ENCODE results near the gene SORD. TPM values are rescaled to one million over a fixed set of nuclear protein-coding genes. Genes with fewer than 3 reads are reported as not detected.
A peak's percentile ranks its signal among the peaks of the same experiment; 100 is the strongest.
"Not testable (repeated sequence)": the region's sequence is repeated elsewhere in the genome, so short reads cannot be mapped to it uniquely, and the experiment has no call there.

Gene SORD
- 7.4 TPM for total RNA-seq
- long read RNA-seq, full-length matches to known transcripts = 23 of 26 reads
- long read RNA-seq, partial matches to known transcripts = 3 of 26 reads
- long read RNA-seq, other reads (novel, unspliced or antisense) = 0 of 26 reads

DNA sequence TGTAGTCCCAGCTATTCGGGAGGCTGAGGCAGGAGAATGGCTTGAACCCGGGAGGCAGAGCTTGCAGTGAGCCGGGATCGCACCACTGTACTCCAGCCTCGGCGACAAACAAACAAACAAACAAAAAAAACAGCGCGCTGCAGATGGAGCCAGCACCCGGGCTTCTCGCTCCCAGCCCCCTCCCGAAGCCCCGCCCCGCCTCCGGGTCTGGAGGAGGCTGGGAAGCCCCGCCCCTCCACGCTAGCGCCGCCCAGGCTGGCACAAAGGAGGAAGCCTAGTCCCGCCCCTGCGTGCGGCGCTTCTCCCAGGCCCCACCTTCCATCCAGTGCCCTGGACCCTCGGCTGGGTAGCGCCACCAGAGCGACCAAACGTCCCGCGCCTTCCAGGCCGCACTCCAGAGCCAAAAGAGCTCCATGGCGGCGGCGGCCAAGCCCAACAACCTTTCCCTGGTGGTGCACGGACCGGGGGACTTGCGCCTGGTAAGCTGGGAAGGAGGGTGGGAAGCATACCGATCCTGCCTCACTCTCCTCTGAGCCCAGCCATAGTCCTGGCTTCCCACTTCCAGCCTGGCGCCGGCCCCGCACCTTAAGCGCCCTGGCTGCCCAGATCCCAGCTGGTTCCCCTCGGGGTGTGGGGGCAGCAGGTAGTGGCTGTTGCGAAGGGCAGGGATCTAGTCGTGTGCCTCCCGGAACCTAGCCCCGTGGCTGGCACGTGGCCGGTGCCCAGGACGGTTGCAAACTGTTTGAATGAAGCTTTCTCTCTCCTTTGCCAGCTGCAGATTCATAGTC lies at the start of gene SORD:
SORD (plus strand) TSS at position 325 of the 788 bp plus-strand sequence; CDS start at position 414, 89 bp downstream.
- DNase-seq (ENCODE audit: low spot score) = peak; percentile 96

DNA sequence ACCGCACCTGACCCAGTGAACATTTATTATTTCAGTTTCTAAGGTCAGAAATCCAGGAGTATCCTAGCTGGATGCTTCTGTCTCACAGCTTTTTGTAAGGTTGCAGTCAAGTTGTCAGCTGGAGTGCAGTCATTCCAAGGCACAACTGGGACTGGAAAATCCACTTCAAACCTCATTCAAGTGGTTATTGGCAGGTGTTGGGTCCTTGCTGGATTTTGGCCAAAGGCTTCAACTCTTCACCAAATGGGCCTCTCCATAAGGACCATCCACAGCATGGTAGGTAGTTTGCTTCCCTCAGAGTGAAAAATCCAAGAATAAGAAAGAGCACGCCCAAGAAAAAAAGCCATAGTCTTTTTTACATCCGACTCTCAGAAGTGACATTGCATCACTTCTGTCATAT lies 46.8 kb upstream of the SORD start:
- DNase-seq (ENCODE audit: low spot score) = not testable (repeated sequence)

DNA sequence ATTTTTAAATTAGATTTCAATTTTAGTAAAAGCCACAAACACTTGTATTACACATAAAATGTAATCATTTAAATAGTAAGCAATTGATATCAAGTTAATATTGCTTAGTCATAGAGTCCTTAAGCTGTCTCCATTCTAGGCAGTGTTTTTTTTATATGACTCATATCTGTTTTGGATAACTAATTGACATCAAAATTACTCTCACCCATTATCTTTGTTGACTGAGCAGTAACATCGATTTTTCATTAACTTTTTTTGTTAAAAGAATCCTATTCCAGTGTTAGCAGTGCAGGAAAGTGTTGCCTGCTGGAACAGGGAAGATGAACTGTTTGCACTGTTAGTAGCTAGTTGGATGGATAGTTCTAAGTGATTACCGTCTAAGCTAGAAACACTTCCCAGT lies 45.2 kb upstream of the SORD start:
- DNase-seq (ENCODE audit: low spot score) = not testable (repeated sequence)

DNA sequence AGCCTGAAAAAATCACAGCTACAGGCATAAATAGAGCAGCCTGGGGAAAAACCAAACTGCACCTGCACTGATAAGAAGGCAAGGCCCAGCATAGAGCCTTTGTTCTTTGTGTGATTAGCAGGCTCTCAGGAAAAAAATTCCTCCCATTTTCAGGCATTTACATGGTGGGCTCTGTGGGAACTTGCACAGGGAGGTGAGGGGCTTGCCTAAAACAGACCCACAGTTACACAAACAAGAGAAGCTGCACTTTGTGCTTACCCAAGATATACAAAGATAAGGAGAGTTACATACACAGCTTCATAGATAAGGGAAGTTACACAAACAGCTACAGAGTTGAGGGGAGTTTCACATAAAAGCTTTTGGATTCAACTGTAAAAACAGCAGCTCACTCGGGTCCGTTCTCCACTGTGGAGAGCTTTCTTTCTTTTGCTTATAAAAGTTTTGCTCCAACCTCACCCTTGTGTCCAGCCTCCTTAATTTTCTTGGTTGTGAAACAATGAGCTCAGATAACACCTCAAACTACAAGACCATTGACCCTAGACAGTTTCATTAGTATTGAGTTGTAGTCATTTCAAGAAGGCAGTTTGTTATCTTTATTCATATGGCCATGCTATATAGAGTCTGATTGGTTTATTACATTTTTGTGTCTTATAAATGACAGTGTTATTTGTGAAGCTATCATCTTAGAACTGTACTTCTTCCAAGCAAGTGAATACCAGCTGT lies 43.2 kb upstream of the SORD start:
- not testable (repeated sequence) for DNase-seq (ENCODE audit: low spot score)

DNA sequence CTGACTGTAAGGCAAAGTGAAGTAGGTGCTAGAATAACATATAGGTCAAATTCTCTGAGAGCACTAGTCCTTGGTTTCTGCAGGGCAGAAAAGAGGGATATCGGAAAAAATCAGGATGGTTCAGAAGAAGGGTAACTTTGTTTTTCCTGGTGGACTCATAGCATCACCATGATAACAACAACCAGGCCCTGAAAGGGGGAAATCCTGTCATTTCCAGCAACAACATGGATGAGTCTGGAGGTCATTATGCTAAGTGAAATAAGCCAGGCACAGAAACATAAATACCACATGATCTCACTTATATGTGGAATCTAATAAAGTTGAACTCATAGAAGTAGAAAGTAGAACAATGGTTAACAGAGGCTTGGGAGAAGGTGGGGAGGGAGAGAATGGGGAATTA lies 38.9 kb upstream of the SORD start:
- not testable (repeated sequence) for DNase-seq (ENCODE audit: low spot score)

DNA sequence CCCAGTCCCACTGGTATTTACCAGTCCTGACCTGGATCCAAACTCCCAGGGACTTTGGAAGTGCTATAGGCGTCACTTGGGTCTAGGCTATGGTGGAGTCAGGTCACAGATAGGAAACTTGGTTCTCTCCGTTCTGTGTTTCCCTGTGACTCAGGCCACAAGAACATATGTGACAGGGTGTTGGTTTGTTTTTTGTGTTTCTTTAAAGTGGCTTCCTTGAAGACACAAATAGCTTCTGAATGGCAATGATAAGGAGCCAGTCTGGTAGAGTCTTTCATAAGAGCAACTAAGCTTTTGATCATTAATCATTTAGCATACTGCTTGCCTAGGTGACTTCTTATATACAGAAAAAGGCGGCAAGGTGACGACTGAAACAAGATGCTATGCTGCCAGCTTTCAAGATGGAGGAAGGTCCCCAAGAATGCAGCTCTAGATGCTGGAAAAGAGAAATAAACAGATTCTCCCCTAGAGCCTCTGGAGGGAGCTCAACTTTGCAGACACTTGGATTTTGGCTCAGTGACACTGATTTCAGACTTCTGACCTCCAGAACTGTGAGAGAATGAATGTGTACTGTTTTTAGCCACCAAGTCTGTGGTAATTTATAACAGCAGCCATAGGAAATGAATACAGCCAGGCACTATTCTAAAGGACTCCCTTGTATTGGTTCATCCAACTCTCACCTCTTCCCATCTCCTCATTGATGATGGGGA lies 36.5 kb upstream of the SORD start:
- not testable (repeated sequence) for DNase-seq (ENCODE audit: low spot score)

DNA sequence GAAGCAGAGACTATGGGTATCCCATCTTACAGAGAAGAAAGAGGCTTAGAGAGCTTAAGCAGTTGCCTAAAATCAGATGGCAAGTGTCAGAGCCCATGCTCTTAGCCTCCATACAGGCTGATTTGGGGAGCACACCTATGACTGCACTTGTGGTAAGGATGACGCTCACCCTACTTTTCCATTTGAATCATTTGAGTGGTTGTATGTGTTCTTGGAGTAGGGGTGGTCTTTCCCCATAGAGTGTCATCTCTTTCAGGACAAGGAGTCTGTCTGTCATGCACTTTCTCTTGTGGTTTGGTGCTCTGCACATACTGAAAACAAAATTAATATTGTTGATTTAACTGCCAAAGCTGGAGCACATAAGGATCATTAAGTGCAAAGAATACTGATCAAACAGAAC lies 35.3 kb upstream of the SORD start:
- not testable (repeated sequence) for DNase-seq (ENCODE audit: low spot score)

DNA sequence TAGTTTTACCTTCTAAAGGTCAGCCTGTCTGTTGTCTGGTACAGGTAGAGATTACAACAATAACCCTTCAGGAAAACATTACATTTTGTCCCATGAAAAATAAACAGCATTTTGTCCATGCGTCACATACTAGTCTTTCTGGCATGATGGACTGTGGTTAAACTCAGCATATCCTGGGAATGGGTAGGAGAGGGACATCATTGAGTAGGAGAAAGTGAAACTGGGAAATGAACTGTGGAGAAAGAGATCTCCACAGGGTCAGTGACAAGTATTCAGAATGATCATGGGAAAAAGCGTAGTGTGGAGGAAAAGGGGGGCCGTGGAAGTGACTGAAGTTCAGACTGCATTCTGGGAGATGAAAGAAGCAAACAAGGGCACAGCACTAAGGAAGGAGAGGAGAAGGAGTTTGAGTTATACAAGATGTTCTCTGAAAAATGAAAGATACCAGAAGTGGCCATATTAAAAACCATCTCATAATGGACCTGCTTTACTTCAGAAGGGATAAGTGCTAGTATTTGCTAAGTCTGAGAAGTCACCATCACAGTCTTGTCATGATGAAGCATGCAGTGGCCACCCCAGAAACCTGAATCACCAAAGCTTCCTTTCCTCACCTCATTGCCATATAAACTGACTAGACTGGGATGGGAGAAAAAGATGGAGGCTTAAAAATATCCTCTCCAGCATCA lies 34.7 kb upstream of the SORD start:
- DNase-seq (ENCODE audit: low spot score) = not testable (repeated sequence)

DNA sequence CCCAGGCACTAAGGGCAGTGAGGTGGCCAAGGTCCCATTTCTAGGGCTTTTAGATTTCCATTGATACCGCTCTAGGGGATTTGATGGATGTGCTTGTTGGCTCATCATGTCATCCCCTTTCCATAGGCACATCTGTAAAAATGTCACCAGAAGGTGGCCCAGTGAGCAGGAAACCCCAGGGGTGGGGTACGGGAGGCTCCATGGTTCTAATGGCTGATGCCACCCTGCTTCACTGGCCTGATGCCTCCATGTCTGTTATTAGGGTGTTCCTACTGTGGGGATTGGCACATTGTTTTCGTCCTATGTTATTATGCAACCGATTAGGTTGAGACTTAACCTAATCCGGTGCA lies 34.1 kb upstream of the SORD start:
- not testable (repeated sequence) for DNase-seq (ENCODE audit: low spot score)

DNA sequence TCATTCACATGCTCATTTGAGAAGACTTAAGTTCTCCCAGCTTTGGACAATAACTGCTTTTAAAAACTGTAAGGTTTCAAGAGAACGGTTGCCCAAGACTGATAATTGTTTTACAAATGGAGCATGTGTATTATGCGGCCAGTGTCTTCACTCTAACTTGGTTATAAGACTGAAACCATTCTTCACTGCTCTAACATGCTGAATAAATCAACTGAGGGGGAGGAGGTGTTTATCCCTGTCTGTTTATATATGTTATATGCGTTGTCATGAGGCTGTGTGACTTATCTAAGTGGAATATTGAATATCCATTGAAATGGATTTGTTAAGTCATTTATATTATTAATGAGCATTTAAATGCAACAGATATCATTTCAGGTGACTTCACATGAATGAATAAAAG lies 25.4 kb upstream of the SORD start:
- not testable (repeated sequence) for DNase-seq (ENCODE audit: low spot score)

DNA sequence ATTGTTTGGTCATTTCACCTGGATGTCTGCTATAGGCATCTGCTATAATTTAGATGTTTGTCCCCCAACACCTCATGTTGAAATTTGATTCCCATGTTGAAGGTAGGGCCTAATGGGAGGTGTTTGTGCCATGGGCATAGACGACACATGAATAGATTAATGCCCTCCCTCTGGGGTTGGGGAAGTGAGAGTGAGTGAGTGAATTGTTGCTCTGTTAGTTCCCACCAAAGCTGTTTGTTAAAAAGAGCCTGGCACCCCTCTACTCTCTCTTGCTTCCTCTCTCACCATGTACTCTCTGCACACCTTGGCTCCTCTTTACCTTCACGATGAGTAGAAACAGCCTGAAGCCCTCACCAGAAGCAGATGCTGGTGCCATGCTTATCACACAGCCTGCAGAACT lies 23.9 kb upstream of the SORD start:
- DNase-seq (ENCODE audit: low spot score) = no peak

DNA sequence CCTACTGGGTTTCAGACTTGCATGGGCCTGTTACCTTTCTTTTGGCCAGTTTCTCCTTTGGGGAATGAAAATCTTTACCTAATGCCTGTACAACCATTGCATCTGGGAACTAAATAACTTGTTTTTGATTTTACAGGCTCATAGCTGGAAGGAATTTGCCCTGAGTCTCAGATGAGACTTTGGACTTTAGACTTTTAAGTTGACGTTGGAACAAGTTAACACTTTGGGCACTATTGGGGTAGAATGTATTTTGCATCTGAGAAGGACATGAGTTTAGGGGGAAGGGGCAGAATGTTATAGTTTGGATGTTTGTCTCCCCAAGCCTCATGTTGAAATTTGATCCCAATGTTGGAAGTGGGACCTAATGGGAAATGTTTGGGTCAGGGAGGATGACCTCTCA lies 21.8 kb upstream of the SORD start:
- DNase-seq (ENCODE audit: low spot score) = not testable (repeated sequence)

DNA sequence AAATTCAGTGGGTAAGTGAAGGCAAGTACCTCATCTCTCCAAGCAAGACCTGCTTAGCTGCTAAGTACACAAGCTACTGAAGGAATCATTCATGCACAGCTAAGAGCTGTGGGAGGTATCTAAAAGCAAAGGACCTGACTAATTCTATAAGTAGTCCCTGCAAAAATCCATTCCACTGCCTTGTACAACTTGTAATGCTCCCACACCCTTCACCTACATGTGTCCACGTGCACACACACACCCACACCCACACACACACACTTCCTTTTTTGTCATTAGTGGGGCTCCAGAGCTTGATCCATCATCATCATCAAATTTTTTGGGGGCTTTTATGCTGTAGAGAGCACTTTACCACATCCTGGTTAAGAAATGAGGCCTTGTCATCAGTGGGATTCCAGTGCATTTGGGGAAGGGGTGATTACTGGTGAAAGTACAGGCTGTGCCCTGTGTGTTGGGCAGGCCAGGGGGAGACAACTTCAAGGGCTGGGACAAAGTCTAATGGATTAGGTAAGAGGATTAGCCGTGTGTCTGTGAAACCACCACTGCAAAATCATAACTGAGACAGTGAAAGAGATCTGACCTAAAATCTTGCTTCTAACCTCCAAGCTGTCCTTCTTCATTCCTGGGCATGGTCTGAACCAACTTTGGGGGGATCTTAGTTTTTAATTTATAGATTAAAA lies 19.1 kb upstream of the SORD start:
- not testable (repeated sequence) for DNase-seq (ENCODE audit: low spot score)

DNA sequence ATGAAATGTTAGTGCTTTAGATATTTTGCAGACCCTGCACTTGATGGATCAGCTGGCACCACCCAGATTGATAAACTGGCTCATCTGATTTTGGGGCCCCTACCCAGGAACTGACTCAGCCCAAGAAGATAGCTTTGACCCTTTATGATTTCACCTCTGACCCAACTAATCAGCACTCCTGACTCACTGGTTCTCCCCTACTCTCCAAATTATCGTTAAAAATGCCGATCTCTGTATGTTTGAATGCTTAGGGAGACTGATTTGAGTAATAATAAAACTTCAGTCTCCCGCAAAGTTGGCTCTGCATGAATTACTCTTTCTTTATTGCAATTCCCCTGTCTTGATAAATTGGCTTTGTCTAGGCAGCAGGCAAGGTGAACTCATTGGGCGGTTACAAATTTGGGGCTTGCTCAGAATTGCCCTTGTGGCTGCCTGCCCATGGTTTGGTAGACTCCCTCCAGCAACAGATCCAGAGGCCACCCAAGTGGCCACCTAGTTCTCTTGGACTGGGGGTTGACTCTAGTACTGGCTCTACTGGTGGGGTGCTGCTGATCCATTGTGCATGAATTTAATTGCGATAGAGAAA lies 18.3 kb upstream of the SORD start:
- not testable (repeated sequence) for DNase-seq (ENCODE audit: low spot score)

DNA sequence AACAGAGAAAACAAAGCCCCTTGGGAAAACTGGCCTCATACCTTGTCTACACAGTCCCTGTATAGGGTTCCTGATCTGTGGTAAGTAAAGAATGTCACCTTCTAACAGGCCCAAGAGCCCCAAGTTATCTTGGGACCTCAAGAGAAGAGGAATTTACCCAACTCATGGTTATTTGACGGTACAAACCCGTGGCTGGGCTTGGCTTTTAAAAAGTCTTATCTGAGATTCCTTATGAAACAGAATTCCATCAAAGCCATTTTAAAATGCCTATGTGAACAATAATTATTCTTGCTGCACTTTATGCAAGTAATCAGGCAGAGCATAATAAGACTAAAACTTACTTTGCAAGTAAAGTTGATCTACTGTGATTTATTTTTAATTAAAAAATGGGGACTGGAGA lies 13.9 kb upstream of the SORD start:
- DNase-seq (ENCODE audit: low spot score) = no peak

DNA sequence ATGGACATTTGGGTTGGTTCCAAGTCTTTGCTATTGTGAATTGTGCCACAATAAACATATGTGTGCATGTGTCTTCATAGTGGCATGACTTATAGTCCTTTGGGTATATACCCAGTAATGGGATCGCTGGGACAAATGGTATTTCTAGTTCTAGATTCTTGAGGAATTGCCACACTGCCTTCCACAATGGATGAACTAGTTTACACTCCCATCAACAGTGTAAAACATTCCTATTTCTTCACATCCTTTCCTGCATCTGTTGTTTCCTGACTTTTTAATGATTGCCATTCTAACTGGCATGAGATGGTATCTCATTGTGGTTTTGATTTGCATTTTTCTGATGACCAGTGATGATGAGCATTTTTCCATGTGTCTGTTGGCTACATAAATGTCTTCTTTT lies 7.9 kb upstream of the SORD start:
- not testable (repeated sequence) for DNase-seq (ENCODE audit: low spot score)

DNA sequence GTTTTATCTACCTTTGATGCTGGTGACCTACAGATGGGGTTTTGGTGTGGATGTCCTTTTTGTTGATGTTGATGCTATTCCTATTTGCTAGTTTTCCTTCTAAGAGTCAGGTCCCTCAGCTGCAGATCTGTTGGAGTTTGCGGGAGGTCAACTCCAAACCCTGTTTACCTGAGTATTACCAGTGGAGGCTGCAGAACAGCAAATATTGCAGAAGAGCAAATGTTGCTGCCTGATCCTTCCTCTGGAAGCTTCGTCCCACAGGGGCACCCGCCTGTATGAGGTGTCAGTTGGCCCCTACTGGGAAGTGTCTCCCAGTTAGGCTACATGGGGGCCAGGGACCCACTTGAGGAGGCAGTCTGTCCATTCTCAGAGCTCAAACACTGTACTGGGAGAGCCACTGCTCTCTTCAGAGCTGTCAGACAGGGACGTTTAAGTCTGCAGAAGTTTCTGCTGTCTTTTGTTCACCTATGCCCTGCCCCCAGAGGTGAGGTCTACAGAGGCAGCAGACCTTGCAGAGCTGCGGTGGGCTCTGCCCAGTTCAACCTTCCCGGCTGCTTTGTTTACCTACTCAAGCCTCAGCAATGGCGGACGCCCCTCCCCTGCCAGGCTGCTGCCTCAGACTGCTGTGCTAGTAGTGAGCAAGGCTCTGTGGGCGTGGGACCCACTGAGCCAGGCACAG lies 2.6 kb upstream of the SORD start:
- not testable (repeated sequence) for DNase-seq (ENCODE audit: low spot score)

DNA sequence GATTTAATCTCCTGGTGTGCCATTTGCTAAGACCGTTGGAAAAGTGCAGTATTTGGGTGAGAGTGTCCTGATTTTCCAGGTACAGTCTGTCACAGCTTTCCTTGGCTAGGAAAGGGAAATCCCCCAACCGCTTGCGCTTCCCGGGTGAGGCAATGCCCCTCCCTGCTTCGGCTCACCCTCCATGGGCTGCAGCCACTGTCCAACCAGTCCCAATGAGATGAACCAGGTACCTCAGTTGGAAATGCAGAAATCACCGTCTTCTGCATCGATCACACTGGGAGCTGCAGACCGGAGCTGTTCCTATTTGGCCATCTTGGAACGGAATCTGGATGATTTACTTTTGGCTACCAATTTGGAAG lies 2.1 kb upstream of the SORD start:
- DNase-seq (ENCODE audit: low spot score) = not testable (repeated sequence)

DNA sequence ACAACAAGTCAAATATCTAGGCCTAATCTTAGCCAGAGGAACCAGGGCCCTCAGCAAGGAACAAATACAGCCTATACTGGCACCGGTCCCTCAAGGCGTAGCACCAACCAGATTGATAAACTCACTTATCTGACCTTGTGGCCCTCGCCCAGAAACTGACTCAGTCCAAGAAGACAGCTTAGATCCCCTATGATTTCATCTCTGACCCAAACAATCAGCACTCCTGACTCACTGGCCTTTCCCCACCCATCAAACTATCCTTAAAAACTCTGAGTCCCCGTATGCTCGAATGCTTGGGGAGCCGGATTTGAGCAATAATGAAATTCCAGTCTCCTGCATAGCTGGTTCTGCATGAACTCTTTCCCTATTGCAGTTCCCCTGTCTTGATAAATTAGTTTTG lies 1.6 kb upstream of the SORD start:
- no peak for DNase-seq (ENCODE audit: low spot score)

Measured in mesenteric fat pad (tissue), 1 donor.